PC-3 (cell line): ENCODE measurements around the gene GPD1L. TPM values are rescaled to one million over a fixed set of nuclear protein-coding genes. Genes with fewer than 3 reads are reported as not detected.
"Not testable (repeated sequence)": the region's sequence is repeated elsewhere in the genome, so short reads cannot be mapped to it uniquely, and the experiment has no call there.

Experiments used
- ATAC-seq: fragments of 200-7000 bp; cut with Tn5 transposase; 2 replicates; pipeline ENCODE4 v1.9.1; 2020; ENCODE audit warnings: mild to moderate bottlenecking, moderate library complexity
- BruUV-seq: library from RNA; stranded (reverse); fragments of 400-500 nt; replicated peaks from 2 replicates; lab custom pipeline; 2021; lab: Mats Ljungman, UMichigan
- CTCF ChIA-PET: fragments of 300-600 bp; sonication (Branson Sonifier 250); formaldehyde crosslinking; loops from one replicate; lab custom pipeline; 2022; ENCODE audit warnings: antibody characterized with exemption; lab: Charles Lee
- POLR2A ChIA-PET: fragments of 300-600 bp; sonication (Branson Sonifier 250); formaldehyde crosslinking; loops from one replicate; lab custom pipeline; 2022; ENCODE audit warnings: antibody characterized with exemption; ENCODE audit not compliant: unreplicated experiment; lab: Charles Lee
- DNase-seq: peaks from one replicate; pipeline ENCODE4 v3.0.0-alpha.2; 2015
- H2AFZ ChIP-seq: fragments of 300-600 bp; sonication (generic); 2 replicates; pipeline ENCODE4 v1.6.0; 2016; ENCODE audit warnings: antibody characterized with exemption, low read length
- H3F3A ChIP-seq: fragments of 300-600 bp; sonication (generic); one replicate; pipeline ENCODE4 v1.6.0; 2017; ENCODE audit warnings: antibody characterized with exemption, low read length, control low read depth, mild to moderate bottlenecking; ENCODE audit not compliant: unreplicated experiment
- H3K27ac ChIP-seq: fragments of 300-600 bp; sonication (generic); 2 replicates; pipeline ENCODE4 v1.5.1; 2016; ENCODE audit warnings: mild to moderate bottlenecking, low read length
- H3K27me3 ChIP-seq: fragments of 300-600 bp; sonication (generic); 2 replicates; pipeline ENCODE4 v1.6.1; 2016; ENCODE audit warnings: low read length, mixed read lengths
- H3K36me3 ChIP-seq: fragments of 300-600 bp; sonication (generic); 2 replicates; pipeline ENCODE4 v1.6.1; 2016; ENCODE audit warnings: low read depth, mixed run types, low read length, mixed read lengths
- H3K4me1 ChIP-seq: fragments of 300-600 bp; sonication (generic); 2 replicates; pipeline ENCODE4 v1.5.1; 2016; ENCODE audit warnings: low read length; ENCODE audit not compliant: insufficient read depth
- H3K4me2 ChIP-seq: fragments of 300-600 bp; sonication (generic); 2 replicates; pipeline ENCODE4 v1.6.0; 2016; ENCODE audit warnings: low read length
- H3K4me3 ChIP-seq: fragments of 300-600 bp; sonication (generic); 2 replicates; pipeline ENCODE4 v1.5.1; 2016; ENCODE audit warnings: mild to moderate bottlenecking, low read length, mixed read lengths
- H3K79me2 ChIP-seq: fragments of 300-600 bp; sonication (generic); 2 replicates; pipeline ENCODE4 v1.6.1; 2017; ENCODE audit warnings: low read length, mixed read lengths
- H3K9ac ChIP-seq: fragments of 300-600 bp; sonication (generic); 2 replicates; pipeline ENCODE4 v1.6.0; 2016; ENCODE audit warnings: mild to moderate bottlenecking, low read length
- H3K9me2 ChIP-seq: fragments of 300-600 bp; sonication (generic); replicated peaks from 2 replicates; pipeline ENCODE4 v1.6.1; 2016; ENCODE audit warnings: mixed run types, low read length, mixed read lengths
- H3K9me3 ChIP-seq: fragments of 300-600 bp; sonication (generic); 2 replicates; pipeline ENCODE4 v1.6.1; 2016; ENCODE audit warnings: low read length, mixed read lengths
- H4K20me1 ChIP-seq: fragments of 300-600 bp; sonication (generic); 2 replicates; pipeline ENCODE4 v1.6.1; 2016; ENCODE audit warnings: low read length, mixed read lengths
- CTCF ChIP-seq: fragments of 300-600 bp; sonication (generic); conservative IDR thresholded peaks from 2 replicates; pipeline ENCODE4 v1.5.1; 2017; ENCODE audit warnings: antibody characterized with exemption, low read depth, mild to moderate bottlenecking, low read length
- EZH2 ChIP-seq: fragments of 300-600 bp; sonication (generic); IDR thresholded peaks from one replicate; pipeline ENCODE4 v1.6.1; 2017; ENCODE audit warnings: antibody characterized with exemption, mild to moderate bottlenecking, low read length; ENCODE audit not compliant: unreplicated experiment
- EZH2phosphoT487 ChIP-seq: fragments of 300-600 bp; sonication (generic); IDR thresholded peaks from 2 replicates; pipeline ENCODE4 v1.6.1; 2018; ENCODE audit warnings: mild to moderate bottlenecking, antibody characterized with exemption, low read length, borderline replicate concordance
- intact Hi-C: fragments of 100-400 bp; cut with micrococcal nuclease; formaldehyde crosslinking; loops from 2 replicates; pipeline ENCODE4 v1.9.0; 2023
- total RNA-seq: library from RNA; depleted of rRNA; stranded (reverse); fragments of >200 nt; gene quantifications from 2 replicates; pipeline ENCODE4 v1.2.3, GENCODE V29; 2014

GPD1L gene
- total RNA-seq, 1 experiment from 2014 or later: 33.7 TPM

- Histone ChIP-seq H3K9me2 (no peaks in the 10 kb centered on the region), H3K4me1 (peaks cover 35% of the 10 kb centered on the region), H3K27ac (no peak overlapping the region), H3K9ac (no peak overlapping the region), H3K79me2 (peaks cover 66% of the 10 kb centered on the region), H2AFZ (no peak overlapping the region), H3K4me3 (no peak overlapping the region), H3K9me3 (no peaks in the 10 kb centered on the region), H4K20me1 (no peaks in the 10 kb centered on the region), H3K4me2 (no peak overlapping the region), H3F3A (no peaks in the 10 kb centered on the region), H3K27me3 (no peaks in the 10 kb centered on the region), H3K36me3 (no peaks in the 10 kb centered on the region)
- TF ChIP-seq CTCF (no peak), EZH2phosphoT487 (no peak), EZH2 (no peak)
- DNase-seq (no peak), ATAC-seq (no peak)
- intact Hi-C loops: no loop called here
- ChIA-PET CTCF (no interaction called here), POLR2A (no interaction called here)
- BruUV-seq: no TSS peak
Measured at GRCh38 chr3:32113566-32113965, 7.1 kb downstream of the GPD1L start.

GRCh38 chr3:32113981-32114545 lies 7.6 kb downstream of the GPD1L start:
- Histone ChIP-seq H3K4me2 (no peak overlapping the region), H3K36me3 (no peaks in the 10 kb centered on the region), H3K79me2 (peaks cover 69% of the 10 kb centered on the region), H3K4me1 (peaks cover 33% of the 10 kb centered on the region), H3K27me3 (no peaks in the 10 kb centered on the region), H3F3A (no peaks in the 10 kb centered on the region), H3K9me3 (no peaks in the 10 kb centered on the region), H3K9ac (no peak overlapping the region), H3K4me3 (no peak overlapping the region), H2AFZ (no peak overlapping the region), H3K27ac (no peak overlapping the region), H4K20me1 (no peaks in the 10 kb centered on the region), H3K9me2 (no peaks in the 10 kb centered on the region)
- TF ChIP-seq EZH2phosphoT487 (no peak), CTCF (no peak), EZH2 (no peak)
- DNase-seq (no peak), ATAC-seq (no peak)
- ChIA-PET CTCF (no interaction called here), POLR2A (no interaction called here)
- BruUV-seq: no TSS peak
- intact Hi-C loops: no loop called here

- H3K9me3 ChIP-seq, intact Hi-C loops, H3K9me2 ChIP-seq, CTCF ChIA-PET, H3K4me3 ChIP-seq, H3F3A ChIP-seq, H3K36me3 ChIP-seq, POLR2A ChIA-PET, H3K9ac ChIP-seq, H3K27ac ChIP-seq, H2AFZ ChIP-seq, H3K27me3 ChIP-seq, BruUV-seq, H4K20me1 ChIP-seq, H3K4me2 ChIP-seq, ATAC-seq, DNase-seq: not testable (repeated sequence)
- Histone ChIP-seq H3K4me1 (peaks cover 26% of the 10 kb centered on the region), H3K79me2 (peaks cover 69% of the 10 kb centered on the region)
Measured at GRCh38 chr3:32114546-32115386, 8.3 kb downstream of the GPD1L start.
